GM12875 (cell line): ENCODE measurements around the gene LEKR1.

Source experiments
- H3K4me3 ChIP-seq: one replicate; pipeline ENCODE4 v1.5.1; 2011; ENCODE audit warnings: low read depth, low read length, control low read depth
- TF ChIP-seq, protein P1 (sequence below): IDR thresholded peaks from 2 replicates; pipeline ENCODE4 v1.5.1; 2011; ENCODE audit warnings: low read depth, mild to moderate bottlenecking, control low read depth, inconsistent platforms, low read length, moderate library complexity, borderline replicate concordance; ENCODE audit not compliant: insufficient read depth

LEKR1 gene

DNA sequence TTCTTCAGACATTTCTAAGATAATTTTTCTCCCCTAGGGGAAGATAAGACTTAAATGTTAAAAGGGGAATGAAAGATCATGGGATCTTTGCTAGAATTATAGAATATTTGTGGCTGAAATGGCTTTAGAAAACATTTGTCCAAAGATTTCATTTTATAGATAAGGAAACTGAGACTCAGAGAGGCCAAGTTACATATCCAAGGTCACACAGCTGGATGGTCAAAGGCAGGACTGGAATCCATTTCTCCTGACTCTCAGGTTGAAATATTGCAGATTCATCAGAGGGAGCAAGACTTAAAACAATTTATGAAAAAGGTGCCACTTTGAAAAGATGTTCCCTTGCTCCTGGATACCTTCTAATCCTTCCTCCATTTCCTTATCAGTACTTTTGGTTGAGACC, 19.5 kb upstream of the LEKR1 start:
- TF ChIP-seq, protein P1, sequence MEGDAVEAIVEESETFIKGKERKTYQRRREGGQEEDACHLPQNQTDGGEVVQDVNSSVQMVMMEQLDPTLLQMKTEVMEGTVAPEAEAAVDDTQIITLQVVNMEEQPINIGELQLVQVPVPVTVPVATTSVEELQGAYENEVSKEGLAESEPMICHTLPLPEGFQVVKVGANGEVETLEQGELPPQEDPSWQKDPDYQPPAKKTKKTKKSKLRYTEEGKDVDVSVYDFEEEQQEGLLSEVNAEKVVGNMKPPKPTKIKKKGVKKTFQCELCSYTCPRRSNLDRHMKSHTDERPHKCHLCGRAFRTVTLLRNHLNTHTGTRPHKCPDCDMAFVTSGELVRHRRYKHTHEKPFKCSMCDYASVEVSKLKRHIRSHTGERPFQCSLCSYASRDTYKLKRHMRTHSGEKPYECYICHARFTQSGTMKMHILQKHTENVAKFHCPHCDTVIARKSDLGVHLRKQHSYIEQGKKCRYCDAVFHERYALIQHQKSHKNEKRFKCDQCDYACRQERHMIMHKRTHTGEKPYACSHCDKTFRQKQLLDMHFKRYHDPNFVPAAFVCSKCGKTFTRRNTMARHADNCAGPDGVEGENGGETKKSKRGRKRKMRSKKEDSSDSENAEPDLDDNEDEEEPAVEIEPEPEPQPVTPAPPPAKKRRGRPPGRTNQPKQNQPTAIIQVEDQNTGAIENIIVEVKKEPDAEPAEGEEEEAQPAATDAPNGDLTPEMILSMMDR: no peak
- no peak overlapping the region for H3K4me3 ChIP-seq

DNA sequence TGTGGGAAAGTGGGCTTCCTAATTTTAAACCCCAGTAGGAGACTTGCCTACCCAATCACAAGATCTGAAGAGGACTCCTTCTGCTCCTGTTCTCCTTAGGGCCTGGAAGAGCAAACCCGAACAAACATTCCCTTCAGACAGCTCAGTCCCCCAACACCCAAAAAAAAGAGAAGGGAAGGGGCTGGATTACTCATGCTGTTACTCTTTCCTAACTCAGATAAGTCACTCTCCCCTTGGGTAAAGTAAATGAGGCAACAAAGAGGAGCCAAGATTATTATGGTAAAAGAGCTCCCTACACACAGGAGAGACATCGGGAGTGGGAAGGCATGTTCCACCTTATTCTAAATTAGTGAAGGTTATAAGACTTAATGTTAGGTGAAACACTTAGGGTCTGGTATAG, 18.1 kb upstream of the LEKR1 start:
- TF ChIP-seq, protein P1: no peak
- no peak overlapping the region for H3K4me3 ChIP-seq

DNA sequence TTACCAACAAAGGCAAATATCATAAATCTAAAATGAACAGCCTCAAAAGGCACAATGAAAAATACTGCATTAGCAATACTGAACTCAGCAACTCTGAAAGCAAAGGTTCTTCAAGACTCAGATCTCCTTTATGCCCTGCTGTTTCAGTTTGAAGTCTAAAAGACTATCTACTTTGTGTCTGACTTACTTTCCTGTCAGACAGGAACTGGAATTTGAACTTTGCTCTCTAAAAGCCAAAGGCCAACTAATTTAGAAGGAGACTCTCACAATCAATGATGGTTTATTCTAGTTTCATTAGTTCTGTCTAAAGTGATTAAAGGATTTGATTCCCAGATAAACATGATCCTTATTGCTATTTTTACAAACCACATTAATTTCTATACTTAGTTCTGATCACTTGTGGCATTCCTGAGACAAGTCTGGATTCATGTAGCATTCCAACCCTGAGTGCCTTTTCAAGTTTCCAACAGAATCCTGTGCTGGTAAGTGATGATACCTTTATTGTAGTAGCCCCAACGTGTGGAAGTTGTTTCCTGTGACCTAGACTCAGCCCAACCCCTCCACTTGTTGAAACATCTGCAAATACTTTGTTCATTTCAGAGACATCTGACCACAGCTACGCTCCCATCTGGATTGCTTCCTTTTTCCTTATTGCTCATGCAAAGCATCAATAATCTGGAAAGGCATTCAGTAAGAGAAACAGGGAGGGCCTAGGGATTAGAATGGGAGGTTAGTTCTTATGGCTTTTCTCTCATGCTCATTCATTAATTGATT, 14.9 kb upstream of the LEKR1 start:
- no peak overlapping the region for H3K4me3 ChIP-seq
- TF ChIP-seq, protein P1: no peak

DNA sequence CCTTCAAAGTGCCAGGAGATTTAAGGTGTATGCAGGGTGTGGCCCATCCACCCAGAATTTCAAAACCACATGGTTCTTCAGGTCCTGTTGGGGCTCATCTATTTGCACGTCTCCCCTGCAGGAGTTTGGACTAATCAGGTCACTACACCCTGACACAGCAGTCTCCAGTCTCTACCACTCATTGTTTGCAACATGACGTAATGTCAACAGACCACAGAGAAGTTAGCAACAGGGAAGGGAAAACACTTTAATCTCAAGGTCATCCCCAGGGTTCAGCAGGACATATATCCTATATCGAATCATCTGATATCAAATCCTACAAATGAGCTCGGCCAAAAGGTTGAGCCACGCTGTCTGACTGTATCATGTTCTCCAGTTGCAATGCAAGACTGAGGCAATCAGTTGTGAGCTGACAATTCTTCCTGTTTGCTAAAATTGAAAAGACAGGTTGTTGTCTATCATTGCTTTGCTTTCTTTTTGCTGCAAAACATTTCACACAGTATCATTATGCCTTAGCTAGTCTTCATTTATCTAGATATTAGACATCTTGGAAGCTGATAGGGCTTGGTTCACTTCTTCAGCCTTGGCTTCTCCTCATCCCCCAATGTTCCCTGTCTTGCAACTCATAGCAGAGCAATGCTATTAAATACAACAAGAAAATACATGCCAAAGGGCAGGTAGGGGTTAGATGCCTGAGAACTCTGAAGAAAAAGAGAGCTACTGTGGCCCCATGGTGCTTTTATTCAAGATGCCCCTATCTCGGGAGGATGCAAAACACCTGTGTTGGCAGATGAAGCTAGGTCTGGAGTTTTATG, 13.4 kb upstream of the LEKR1 start:
- TF ChIP-seq, protein P1: no peak
- H3K4me3 ChIP-seq: no peak overlapping the region

DNA sequence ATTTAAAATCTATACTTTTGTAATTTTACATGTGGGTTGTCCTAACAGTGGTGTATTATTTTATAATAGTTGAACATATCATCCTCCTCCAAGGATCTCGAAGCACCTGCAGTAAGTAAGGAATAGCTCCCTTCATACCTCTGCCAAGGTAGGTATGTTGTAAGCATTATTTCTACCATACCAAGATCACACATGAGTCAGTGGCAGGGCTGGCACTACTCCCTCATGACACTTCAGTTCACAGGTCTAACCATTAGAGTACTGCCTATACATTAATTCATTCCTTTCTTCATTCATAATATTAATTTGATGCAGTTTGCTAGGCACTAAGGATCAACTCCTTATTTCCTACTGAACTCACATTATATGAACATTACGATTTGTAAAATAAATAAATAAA, 11.9 kb upstream of the LEKR1 start:
- TF ChIP-seq, protein P1: no peak
- no peak overlapping the region for H3K4me3 ChIP-seq

DNA sequence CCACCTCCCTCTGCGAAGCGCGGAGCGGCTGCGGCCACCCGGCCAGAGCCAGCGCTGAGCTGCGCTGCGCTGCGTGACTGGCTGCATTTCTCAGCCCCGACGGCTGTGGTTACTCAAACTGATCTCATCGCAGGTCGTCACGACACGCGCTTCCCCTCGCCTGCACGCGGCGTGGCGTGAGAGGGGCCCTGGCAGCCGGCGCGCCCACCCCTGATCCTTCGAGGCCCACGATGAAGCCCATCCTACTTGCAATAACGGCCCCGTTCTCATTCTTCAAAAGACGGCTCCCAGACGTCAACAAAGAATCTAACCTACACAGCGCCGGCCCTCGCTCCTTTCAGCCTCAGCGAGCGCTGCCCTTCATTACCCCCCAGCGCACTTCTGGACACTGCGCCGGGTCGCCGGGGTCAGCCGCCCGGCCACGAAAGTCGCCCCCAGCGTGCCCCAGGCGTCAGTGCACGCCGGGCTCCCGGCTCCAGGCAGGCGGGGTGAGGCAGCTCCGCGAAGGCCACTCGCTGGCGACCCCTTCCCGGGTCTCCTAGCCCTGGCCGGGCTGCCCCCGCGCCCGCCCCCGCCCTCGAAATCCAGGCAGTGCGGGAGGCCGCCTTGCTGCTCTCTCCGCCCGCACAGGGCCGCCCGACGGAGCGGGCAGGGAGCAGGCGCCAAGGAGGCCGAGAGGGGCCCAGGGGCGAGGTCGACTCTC, 9.9 kb upstream of the LEKR1 start:
- H3K4me3 ChIP-seq: peak overlapping the region; percentile 72
- TF ChIP-seq, protein P1: 0 out of 2 replicates have a peak, but pooled peaks have one; percentile 15
